Esophagus squamous epithelium (tissue), 4 donors: Measurements from ENCODE around the gene MCM6.

Experiments
- POLR2A ChIP-seq, 4 donors: fragments of 450-650 bp; IDR thresholded peaks; one replicate each; pipeline ENCODE4 v1.6.1; 2017; ENCODE audit warnings: antibody characterized with exemption in 4 of 4, mild to moderate bottlenecking in 4 of 4, moderate library complexity in 3 of 4
- TF ChIP-seq, protein P1 (sequence below), 6 experiments: fragments of 450-650 bp in 4 of 6; fragments of 200-600 bp in 2 of 6; sonication (generic) in 2 of 6; IDR thresholded peaks; one replicate each; pipeline ENCODE4 v1.5.1; 2016 to 2019; ENCODE audit warnings: antibody characterized with exemption in 6 of 6, mild to moderate bottlenecking in 4 of 6, moderate library complexity in 4 of 6

- TF ChIP-seq POLR2A (IDR thresholded peaks at IDR 0.05), result no peak
- TF ChIP-seq, protein P1, sequence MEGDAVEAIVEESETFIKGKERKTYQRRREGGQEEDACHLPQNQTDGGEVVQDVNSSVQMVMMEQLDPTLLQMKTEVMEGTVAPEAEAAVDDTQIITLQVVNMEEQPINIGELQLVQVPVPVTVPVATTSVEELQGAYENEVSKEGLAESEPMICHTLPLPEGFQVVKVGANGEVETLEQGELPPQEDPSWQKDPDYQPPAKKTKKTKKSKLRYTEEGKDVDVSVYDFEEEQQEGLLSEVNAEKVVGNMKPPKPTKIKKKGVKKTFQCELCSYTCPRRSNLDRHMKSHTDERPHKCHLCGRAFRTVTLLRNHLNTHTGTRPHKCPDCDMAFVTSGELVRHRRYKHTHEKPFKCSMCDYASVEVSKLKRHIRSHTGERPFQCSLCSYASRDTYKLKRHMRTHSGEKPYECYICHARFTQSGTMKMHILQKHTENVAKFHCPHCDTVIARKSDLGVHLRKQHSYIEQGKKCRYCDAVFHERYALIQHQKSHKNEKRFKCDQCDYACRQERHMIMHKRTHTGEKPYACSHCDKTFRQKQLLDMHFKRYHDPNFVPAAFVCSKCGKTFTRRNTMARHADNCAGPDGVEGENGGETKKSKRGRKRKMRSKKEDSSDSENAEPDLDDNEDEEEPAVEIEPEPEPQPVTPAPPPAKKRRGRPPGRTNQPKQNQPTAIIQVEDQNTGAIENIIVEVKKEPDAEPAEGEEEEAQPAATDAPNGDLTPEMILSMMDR (IDR thresholded peaks at IDR 0.05), result no peak
Observed at GRCh38 chr2:135817951-135818350, 58.3 kb downstream of the MCM6 start.
